K562 (cell line): ENCODE results near the gene WIF1. TPM values are rescaled to one million over a fixed set of nuclear protein-coding genes. Genes with fewer than 3 reads are reported as not detected.

ENCODE experiments used
- FOXJ2 ChIP-seq: fragments of 200-800 bp; sonication (Bioruptor generic); IDR thresholded peaks from 2 replicates; pipeline ENCODE4 v1.6.1; 2016; ENCODE audit warnings: missing genetic modification characterization, missing compliant biosample characterization
- FOXK2 ChIP-seq, 2 experiments: fragments of 450-650 bp; IDR thresholded peaks in 1 of 2; conservative IDR thresholded peaks in 1 of 2; 2 replicates each; pipeline ENCODE4 v1.6.1; 2016; ENCODE audit warnings: low read depth in 2 of 2, mild to moderate bottlenecking in 1 of 2
- HOMEZ ChIP-seq: fragments of 250-450 bp; sonication (Bioruptor Pico); IDR thresholded peaks from 2 replicates; pipeline ENCODE4 v1.4.0; 2020; ENCODE audit warnings: mild to moderate bottlenecking, moderate library complexity
- ILF3 ChIP-seq: fragments of 450-650 bp; IDR thresholded peaks from 2 replicates; pipeline ENCODE4 v1.6.1; 2018; ENCODE audit warnings: antibody characterized with exemption, mild to moderate bottlenecking, moderate library complexity, borderline replicate concordance
- MBD2 ChIP-seq: sonication (generic); IDR thresholded peaks from 2 replicates; pipeline ENCODE4 v1.6.1; 2016; ENCODE audit warnings: low read depth, borderline replicate concordance
- MGA ChIP-seq: fragments of 450-650 bp; IDR thresholded peaks from 2 replicates; pipeline ENCODE4 v1.6.1; 2016; ENCODE audit warnings: mild to moderate bottlenecking, moderate library complexity
- PTRF ChIP-seq: fragments of 450-650 bp; IDR thresholded peaks from 2 replicates; pipeline ENCODE4 v1.6.1; 2016; ENCODE audit warnings: mild to moderate bottlenecking, missing genetic modification characterization, missing compliant biosample characterization
- RNF219 ChIP-seq: fragments of 250-450 bp; sonication (Bioruptor Pico); IDR thresholded peaks from 2 replicates; pipeline ENCODE4 v1.5.0; 2022; ENCODE audit warnings: mild to moderate bottlenecking
- SIRT6 ChIP-seq: IDR thresholded peaks from one replicate; pipeline ENCODE4 v1.6.1; 2012; ENCODE audit warnings: low read depth, mild to moderate bottlenecking, control low read depth, inconsistent platforms, low read length, moderate library complexity
- TCF7 ChIP-seq: sonication (generic); IDR thresholded peaks from 2 replicates; pipeline ENCODE4 v1.6.1; 2016; ENCODE audit warnings: antibody characterized with exemption, borderline replicate concordance
- ZFPM2 ChIP-seq: fragments of 250-450 bp; sonication (Bioruptor Pico); IDR thresholded peaks from 2 replicates; pipeline ENCODE4 v1.5.1; 2022; ENCODE audit warnings: mild to moderate bottlenecking
- ZNF212 ChIP-seq: fragments of 450-650 bp; formaldehyde crosslinking; IDR thresholded peaks from 2 replicates; pipeline ENCODE4 v1.4.0; 2020; ENCODE audit warnings: mild to moderate bottlenecking
- polyA plus RNA-seq, 8 experiments: library from polyadenylated mRNA; depleted of rRNA in 4 of 8; stranded (reverse) in 5 of 8; unstranded in 3 of 8; fragments of >200 nt; fragmentation: Nextera tagmentation in 2 of 8; fragmentation: Illumina TruSeq in 1 of 8; extraction: Ambion mirVana in 2 of 8; extraction: Trizol in 1 of 8; gene quantifications; 2 replicates each; pipeline versions ENCODE4 v1.2.1 to v1.2.3, GENCODE V29; 2011 to 2014; ENCODE audit warnings: inconsistent platforms in 1 of 8, missing spikeins in 1 of 8
- total RNA-seq, 7 experiments: library from RNA; depleted of rRNA in 6 of 7; stranded (reverse); fragments of >200 nt in 6 of 7; fragmentation: Illumina TruSeq in 2 of 7; extraction: Trizol in 2 of 7; gene quantifications; 2 replicates each; pipeline versions ENCODE4 v1.2.1 to v1.2.3, GENCODE V29; 2011 to 2021; ENCODE audit warnings: low replicate concordance in 1 of 7

Gene WIF1
- total and polyA plus RNA-seq, 9 of the 15 experiments (the other 6 are each of a cell fraction or from before 2014, with no cell fraction given), result not detected

GRCh38 chr12:65169320-65170208, 48.5 kb upstream of the WIF1 start, which contains the start of gene LEMD3 (continued):
- peak; percentile 100 for TF ChIP-seq MGA
- TF ChIP-seq TCF7, result no peak
- no peak for TF ChIP-seq RNF219 (CRISPR knock-in tag)
- peak; percentile 65 for TF ChIP-seq MBD2
- TF ChIP-seq ZNF212 (CRISPR knock-in tag), result no peak
- TF ChIP-seq PTRF (tag), result no peak
- TF ChIP-seq HOMEZ (CRISPR knock-in tag), result no peak
- TF ChIP-seq SIRT6, result no peak
- TF ChIP-seq ZFPM2 (CRISPR knock-in tag), result 0 out of 2 replicates have a peak, but pooled peaks have one; percentile 16
- no peak for TF ChIP-seq ILF3
- TF ChIP-seq FOXJ2 (tag), result no peak
- peak; percentile 37 to 59; a peak in 1 of 4 replicates for TF ChIP-seq FOXK2 (conservative IDR thresholded peaks at IDR 0.05 in 1 of 2, IDR thresholded peaks at IDR 0.05 in 1 of 2; ENCODE audit: low read depth in 2 of 2)
